B cell (primary cell): Measurements from ENCODE around the gene EME1.

Experiments used
- EZH2 ChIP-seq: IDR thresholded peaks from 2 replicates; pipeline ENCODE4 v1.6.1; 2012; ENCODE audit warnings: borderline replicate concordance, low read depth, mild to moderate bottlenecking, moderate library complexity, low read length; ENCODE audit not compliant: insufficient read depth, poor library complexity, severe bottlenecking
- TF ChIP-seq, protein P1 (sequence below): fragments of 200-600 bp; IDR thresholded peaks from one replicate; pipeline ENCODE4 v1.8.0; 2022; ENCODE audit warnings: antibody characterized with exemption, mild to moderate bottlenecking

GRCh38 chr17:50328363-50329325 lies 44.4 kb upstream of the EME1 start:
- TF ChIP-seq, protein P1, sequence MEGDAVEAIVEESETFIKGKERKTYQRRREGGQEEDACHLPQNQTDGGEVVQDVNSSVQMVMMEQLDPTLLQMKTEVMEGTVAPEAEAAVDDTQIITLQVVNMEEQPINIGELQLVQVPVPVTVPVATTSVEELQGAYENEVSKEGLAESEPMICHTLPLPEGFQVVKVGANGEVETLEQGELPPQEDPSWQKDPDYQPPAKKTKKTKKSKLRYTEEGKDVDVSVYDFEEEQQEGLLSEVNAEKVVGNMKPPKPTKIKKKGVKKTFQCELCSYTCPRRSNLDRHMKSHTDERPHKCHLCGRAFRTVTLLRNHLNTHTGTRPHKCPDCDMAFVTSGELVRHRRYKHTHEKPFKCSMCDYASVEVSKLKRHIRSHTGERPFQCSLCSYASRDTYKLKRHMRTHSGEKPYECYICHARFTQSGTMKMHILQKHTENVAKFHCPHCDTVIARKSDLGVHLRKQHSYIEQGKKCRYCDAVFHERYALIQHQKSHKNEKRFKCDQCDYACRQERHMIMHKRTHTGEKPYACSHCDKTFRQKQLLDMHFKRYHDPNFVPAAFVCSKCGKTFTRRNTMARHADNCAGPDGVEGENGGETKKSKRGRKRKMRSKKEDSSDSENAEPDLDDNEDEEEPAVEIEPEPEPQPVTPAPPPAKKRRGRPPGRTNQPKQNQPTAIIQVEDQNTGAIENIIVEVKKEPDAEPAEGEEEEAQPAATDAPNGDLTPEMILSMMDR: no peak
- no peak for TF ChIP-seq EZH2
